Gastrocnemius medialis (tissue), 4 donors: Measurements from ENCODE around the gene CCM2.

ENCODE experiments used
- CTCF ChIP-seq, 5 experiments: fragments of 450-650 bp in 3 of 5; fragments of 200-600 bp in 2 of 5; sonication (generic) in 2 of 5; IDR thresholded peaks in 4 of 5; conservative IDR thresholded peaks in 1 of 5; 1 replicate in 4 of 5; 2 replicates in 1 of 5; pipeline ENCODE4 v1.5.1; 2016 to 2019; ENCODE audit warnings: antibody characterized with exemption in 5 of 5, mild to moderate bottlenecking in 3 of 5, moderate library complexity in 3 of 5
- POLR2A ChIP-seq, 2 donors: fragments of 450-650 bp; IDR thresholded peaks; one replicate each; pipeline ENCODE4 v1.6.1; 2017; ENCODE audit warnings: antibody characterized with exemption in 2 of 2, mild to moderate bottlenecking in 2 of 2, moderate library complexity in 2 of 2

GRCh38 chr7:45052011-45052410 lies 52.0 kb downstream of the CCM2 start:
- TF ChIP-seq POLR2A (IDR thresholded peaks at IDR 0.05): no peak
- no peak for TF ChIP-seq CTCF (IDR thresholded peaks at IDR 0.05 in 4 of 5, conservative IDR thresholded peaks at IDR 0.05 in 1 of 5)
